Measurements from ENCODE around the gene ADGRA1. TPM values are rescaled to one million over a fixed set of nuclear protein-coding genes. Genes with fewer than 3 reads are reported as not detected.
A peak's percentile ranks its signal among the peaks of the same experiment; 100 is the strongest.

Gene ADGRA1
- total and polyA plus RNA-seq, 2 of the 8 experiments (the other 6 are each of a cell fraction or from before 2014, with no cell fraction given), result 0.17 to 0.21 TPM

DNA sequence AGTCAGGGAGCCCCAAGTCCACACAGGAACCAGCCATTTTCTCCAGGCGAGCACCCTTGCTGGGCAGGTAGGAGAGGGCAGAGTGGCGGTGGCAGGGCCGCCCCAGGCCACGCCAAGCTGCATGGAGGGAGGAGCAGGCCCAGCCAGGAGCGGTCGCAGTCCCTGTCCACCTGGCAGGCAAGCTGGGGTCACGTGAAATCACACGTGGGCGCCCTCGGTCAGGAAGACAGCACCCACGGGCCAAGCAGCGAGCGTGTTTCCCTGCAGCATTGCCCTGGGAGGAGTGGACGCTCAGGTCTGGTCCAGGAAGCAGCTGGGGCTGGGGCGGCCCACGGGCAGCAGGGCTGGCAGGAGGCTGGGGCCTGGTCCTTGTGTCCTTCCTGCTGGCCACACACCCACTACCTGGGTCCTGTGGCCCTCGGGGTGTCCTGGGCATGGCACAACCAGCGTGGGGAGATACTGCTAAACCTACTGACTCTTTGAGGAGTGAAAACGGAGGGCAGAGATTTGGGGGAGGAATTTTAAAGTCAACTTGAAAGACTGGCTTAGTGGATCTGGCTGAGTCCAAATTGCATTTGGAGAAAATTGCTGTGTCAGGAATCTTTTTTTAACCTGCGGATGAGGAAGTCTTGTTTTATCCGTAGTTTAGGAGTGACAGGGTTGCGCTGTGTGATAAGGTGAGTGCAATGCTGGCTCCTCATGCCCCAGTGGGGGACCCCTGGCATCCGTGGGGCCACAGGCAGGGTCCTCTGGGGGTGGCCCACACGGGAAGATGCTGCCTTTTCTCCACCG lies 12.2 kb upstream of the ADGRA1 start:
- POLR2A ChIA-PET (ENCODE audit: partially characterized antibody), result no interaction called here
- peaks cover 0 to 6% (median 0%) of the 10 kb centered on the region in 4 experiments; a peak in 3 of 7 replicates for H3K4me1 ChIP-seq (replicated peaks in 1 of 4; ENCODE audit: control insufficient read depth in 3 of 4, insufficient read depth in 4 of 4, low read length in 3 of 4)
- no peak overlapping the region for H2BK15ac ChIP-seq (ENCODE audit: low read length)
- WGBS, 2 experiments (ENCODE audit: extremely low coverage in 1 of 2, insufficient coverage in 1 of 2, insufficient read length in 1 of 2, insufficient replicate concordance in 2 of 2, low coverage in 1 of 2, low lambda C conversion rate in 2 of 2, missing lambda C conversion rate in 1 of 2), result 89% methylated on average over 25 of the region's 25 CpGs; no CpG with 5 or more reads in 1 of the 2 experiments
- H4K5ac ChIP-seq (ENCODE audit: insufficient read length, low read depth, low read length), result no peak overlapping the region
- no peak overlapping the region for H2BK20ac ChIP-seq (ENCODE audit: low read length)
- no peak overlapping the region for H3K14ac ChIP-seq (ENCODE audit: insufficient read length)
- no peaks in the 10 kb centered on the region for H3K23me2 ChIP-seq (ENCODE audit: low read depth, low read length)
- peaks cover 0 to 3% of the 10 kb centered on the region in 2 experiments for H4K20me1 ChIP-seq (replicated peaks in 1 of 2; ENCODE audit: control insufficient read depth in 1 of 2, insufficient read depth in 2 of 2, low read length in 2 of 2)
- no peaks in the 10 kb centered on the region for H3K27me3 ChIP-seq (replicated peaks in 1 of 4; ENCODE audit: control insufficient read depth in 3 of 4, extremely low read depth in 1 of 4, insufficient read depth in 3 of 4, low read length in 3 of 4)
- CTCF ChIA-PET (ENCODE audit: partially characterized antibody), result no interaction called here
- no peaks in the 10 kb centered on the region for H3K79me1 ChIP-seq (ENCODE audit: low read depth, low read length)
- no peak overlapping the region for H3K4ac ChIP-seq (replicated peaks; ENCODE audit: insufficient read length, low read depth, low read length)
- H3K9me3 ChIP-seq (ENCODE audit: insufficient read depth in 2 of 2, low read depth in 1 of 2, low read length in 1 of 2), result peaks cover 0 to 6% of the 10 kb centered on the region in 2 experiments; a peak in 1 of 4 replicates
- no peak overlapping the region for H2AK5ac ChIP-seq (ENCODE audit: low read depth, low read length)
- H3K23ac ChIP-seq (ENCODE audit: insufficient read length), result no peak overlapping the region
- H3K9ac ChIP-seq (replicated peaks in 1 of 4; ENCODE audit: extremely low read depth in 1 of 4, low read depth in 3 of 4, low read length in 3 of 4), result no peak overlapping the region
- H2BK5ac ChIP-seq (ENCODE audit: low read depth, low read length), result no peak overlapping the region
- no peaks in the 10 kb centered on the region for H3K79me2 ChIP-seq (ENCODE audit: control insufficient read depth in 1 of 2, insufficient read depth in 2 of 2, low read length in 2 of 2)
- H3K56ac ChIP-seq (replicated peaks; ENCODE audit: insufficient read length, low read depth, low read length), result no peak overlapping the region
- no peak overlapping the region for H2AFZ ChIP-seq (ENCODE audit: low read length)
- no peaks in the 10 kb centered on the region for H3K36me3 ChIP-seq (ENCODE audit: control insufficient read depth in 2 of 4, insufficient read depth in 4 of 4, low read length in 3 of 4)
- no peak overlapping the region for H3K27ac ChIP-seq (ENCODE audit: low read depth, low read length)
- H2BK12ac ChIP-seq (ENCODE audit: low read depth, low read length), result no peak overlapping the region
- no peak for FAIRE-seq
- no peak for DNase-seq (ENCODE audit: low read depth in 1 of 2, low spot score in 2 of 2)
- H2BK120ac ChIP-seq (replicated peaks; ENCODE audit: low read depth, low read length), result no peak overlapping the region
- H3K18ac ChIP-seq (ENCODE audit: extremely low read depth, low read length), result no peak overlapping the region
- H4K8ac ChIP-seq (ENCODE audit: extremely low read depth, insufficient read depth, low read length), result peak overlapping the region; percentile 79; the same call in 1 of the 2 replicates
- no peak overlapping the region for H4K91ac ChIP-seq (replicated peaks; ENCODE audit: insufficient read length, low read length)
- no peak overlapping the region for H3K4me3 ChIP-seq (ENCODE audit: extremely low read depth in 1 of 4, insufficient read depth in 2 of 4, low read depth in 3 of 4, low read length in 4 of 4)
- H3K4me2 ChIP-seq (ENCODE audit: insufficient read depth in 1 of 2, low read depth in 2 of 2, low read length in 2 of 2), result no peak overlapping the region
- TF ChIP-seq KDM5A (IDR thresholded peaks at IDR 0.05; ENCODE audit: low read length) (no peak), MAFK (IDR thresholded peaks at IDR 0.05; ENCODE audit: low read depth, low read length) (no peak), NRF1 (IDR thresholded peaks at IDR 0.05; ENCODE audit: low read depth, low read length) (no peak), TAF7 (optimal IDR thresholded peaks at IDR 0.05; ENCODE audit: borderline replicate concordance, low read depth, low read length) (no peak), JUND (IDR thresholded peaks at IDR 0.05; ENCODE audit: low read length) (no peak), HDAC6 (IDR thresholded peaks at IDR 0.05; ENCODE audit: low read depth, low read length) (no peak), CREB1 (IDR thresholded peaks at IDR 0.05) (no peak), HDAC2 (IDR thresholded peaks at IDR 0.05; ENCODE audit: borderline replicate concordance in 1 of 2, low read depth in 2 of 2, low read length in 2 of 2) (no peak), SP2 (IDR thresholded peaks at IDR 0.05; ENCODE audit: low read length) (no peak), NANOG (IDR thresholded peaks at IDR 0.05; ENCODE audit: insufficient read depth, low read depth, low read length, poor library complexity, severe bottlenecking) (no peak), JUN (IDR thresholded peaks at IDR 0.05; ENCODE audit: low read depth, low read length) (no peak), SUZ12 (IDR thresholded peaks at IDR 0.05; ENCODE audit: low read length) (no peak), EP300 (IDR thresholded peaks at IDR 0.05; ENCODE audit: borderline replicate concordance in 1 of 2, low read depth in 2 of 2, low read length in 2 of 2) (no peak)
